Activated naive CD8-positive, alpha-beta T cell treated with anti-CD3 and anti-CD28 coated beads, Interleukin-2, amount 10 ng/mL, durations not matched to agents 7 days and 5 days (primary cell): ENCODE data around the gene MRPL34. TPM values are rescaled to one million over a fixed set of nuclear protein-coding genes. Genes with fewer than 3 reads are reported as not detected.

ENCODE experiments used
- ATAC-seq: fragments of 150-1000 bp; cut with Tn5 transposase; one replicate; pipeline ENCODE4 v1.10.0; 2021; ENCODE audit warnings: low read depth, moderate library complexity
- POLR2A ChIA-PET: fragments of 350-600 bp; sonication (Branson Sonifier 250); formaldehyde crosslinking; loops from one replicate; lab custom pipeline; 2021; ENCODE audit warnings: antibody characterized with exemption; lab: Charles Lee
- DNase-seq: peaks from one replicate; pipeline ENCODE4 v3.0.0; 2021
- H3K27ac Mint-ChIP-seq: one replicate; pipeline ENCODE4 v1.8.0; 2022; ENCODE audit warnings: mild to moderate bottlenecking, mixed read lengths
- H3K27me3 Mint-ChIP-seq: one replicate; pipeline ENCODE4 v1.8.0; 2022; ENCODE audit warnings: mild to moderate bottlenecking, moderate library complexity, mixed read lengths
- H3K36me3 Mint-ChIP-seq: one replicate; pipeline ENCODE4 v1.8.0; 2021; ENCODE audit warnings: mild to moderate bottlenecking, mixed read lengths
- H3K4me1 Mint-ChIP-seq: one replicate; pipeline ENCODE4 v1.8.0; 2021; ENCODE audit warnings: mixed read lengths
- H3K4me3 Mint-ChIP-seq: one replicate; pipeline ENCODE4 v1.8.0; 2022; ENCODE audit warnings: mild to moderate bottlenecking, moderate library complexity, mixed read lengths
- H3K9me3 Mint-ChIP-seq: one replicate; pipeline ENCODE4 v1.8.0; 2021; ENCODE audit warnings: mixed read lengths
- total RNA-seq, 2 experiments: library from RNA; stranded (reverse); gene quantifications; one replicate each; pipeline ENCODE4 v1.2.3, GENCODE V29; 2021

The MRPL34 gene
- total RNA-seq, 2 experiments from 2014 or later = 88.0 to 92.8 TPM

DNA sequence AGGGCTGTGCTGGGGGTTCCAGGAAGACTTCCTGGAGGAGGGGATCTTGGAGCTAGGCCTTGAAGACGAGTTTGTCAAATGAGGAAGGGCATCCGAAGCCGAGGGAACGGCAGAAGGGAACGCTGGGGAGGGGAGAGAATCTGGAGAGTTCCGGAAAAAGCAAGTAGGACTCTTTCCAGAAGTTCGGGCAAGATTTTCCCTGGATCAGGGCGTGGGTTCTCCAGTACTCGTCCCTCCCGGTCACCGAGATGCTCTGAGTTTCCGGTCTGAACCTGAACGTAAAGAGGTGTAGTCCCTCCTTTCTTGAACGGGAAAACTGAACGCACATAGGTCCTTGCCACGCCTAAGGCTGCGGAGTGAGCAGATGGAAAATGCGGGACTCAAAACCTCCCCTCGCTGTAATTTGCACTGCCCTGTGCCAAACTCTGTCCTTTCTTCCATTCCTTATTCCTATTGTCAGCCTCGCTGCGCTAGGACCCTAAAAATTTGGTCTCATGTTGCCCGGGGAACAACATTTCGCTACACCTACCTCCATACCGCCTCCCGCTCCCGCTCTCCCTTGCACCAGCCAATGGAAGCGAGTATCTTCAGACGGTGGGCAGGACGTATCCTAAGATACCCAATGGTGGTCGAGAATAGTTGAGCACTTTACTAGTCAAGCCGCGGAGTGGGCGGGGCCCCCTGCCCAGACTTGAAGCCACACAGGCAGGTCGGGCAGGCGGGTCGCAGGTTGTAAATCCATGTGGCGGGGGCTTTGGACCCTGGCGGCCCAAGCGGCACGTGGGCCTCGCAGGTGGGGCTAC is 31.4 kb downstream of the MRPL34 start, which contains the start of gene GTPBP3:
Gene GTPBP3 (plus strand): TSS at position 682 of the 803 bp plus-strand sequence. CDS start 59 bp downstream, at position 741.
- ATAC-seq = peak; percentile 85
- Mint-ChIP-seq H3K4me1 (peaks cover 24% of the 10 kb centered on the region), H3K4me3 (peak within 1 kb of the TSS; percentile 91), H3K36me3 (peaks cover 7% of the 10 kb centered on the region), H3K9me3 (no peaks in the 10 kb centered on the region), H3K27ac (peak within 1 kb of the TSS; percentile 96), H3K27me3 (no peaks in the 10 kb centered on the region)
- peak; percentile 95 for DNase-seq
- POLR2A ChIA-PET = interaction anchor here (0.6 to 1.6 kb wide), 7 partner anchors 9 to 174 kb away, joined by 3 to 6 read pairs (median 4); partner anchors contain the start of genes ABHD8, ANKLE1, DDA1 and MRPL34

GRCh38 chr19:17337675-17338432 is 32.2 kb downstream of the MRPL34 start:
- peak; percentile 67 for DNase-seq
- Mint-ChIP-seq H3K9me3 (no peaks in the 10 kb centered on the region), H3K4me1 (peaks cover 24% of the 10 kb centered on the region), H3K4me3 (peak overlapping the region; percentile 91), H3K36me3 (peaks cover 2% of the 10 kb centered on the region), H3K27ac (peak overlapping the region; percentile 96), H3K27me3 (no peaks in the 10 kb centered on the region)
- POLR2A ChIA-PET = interaction anchor here (0.6 to 1.6 kb wide), 5 partner anchors 10 to 173 kb away, joined by 3 to 6 read pairs (median 4); partner anchors contain the start of genes ANKLE1 and DDA1
- no peak for ATAC-seq

DNA sequence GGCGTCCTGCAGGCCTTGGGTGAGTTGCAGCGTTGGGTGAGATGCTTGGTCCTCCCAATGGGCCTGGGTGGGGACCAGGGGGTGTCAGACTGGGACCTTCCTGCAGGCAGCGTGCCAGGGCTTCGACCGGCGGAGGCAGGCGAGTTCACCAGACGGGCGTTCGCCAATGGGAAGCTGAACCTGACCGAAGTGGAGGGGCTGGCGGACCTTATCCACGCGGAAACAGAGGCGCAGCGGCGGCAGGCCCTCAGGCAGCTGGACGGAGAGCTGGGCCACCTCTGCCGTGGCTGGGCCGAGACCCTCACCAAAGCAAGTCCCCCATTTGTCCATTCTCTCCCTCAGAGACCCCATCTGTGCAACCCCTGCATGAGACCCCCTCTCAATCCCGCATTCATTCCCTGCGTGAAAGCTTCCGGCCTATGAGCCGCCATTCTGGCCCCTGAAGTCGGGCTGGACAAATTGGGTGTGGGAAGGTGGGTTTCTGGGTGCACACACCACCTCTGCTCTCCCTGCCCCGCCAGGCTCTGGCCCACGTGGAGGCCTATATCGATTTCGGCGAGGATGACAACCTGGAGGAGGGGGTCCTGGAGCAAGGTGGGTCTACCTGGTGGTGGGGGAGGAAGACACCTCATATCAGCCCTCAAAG is 32.9 kb downstream of the MRPL34 start:
- no peaks in the 10 kb centered on the region for H3K27me3 Mint-ChIP-seq
- peak overlapping the region; percentile 91 for H3K4me3 Mint-ChIP-seq
- peak overlapping the region; percentile 96 for H3K27ac Mint-ChIP-seq
- H3K4me1 Mint-ChIP-seq = peaks cover 22% of the 10 kb centered on the region
- POLR2A ChIA-PET = interaction anchor here (1.0 to 1.6 kb wide), 3 partner anchors 10 to 57 kb away, joined by 3 to 5 read pairs (median 3); partner anchors contain the start of genes ANKLE1 and DDA1
- ATAC-seq (no peak), DNase-seq (no peak)
- peaks cover 2% of the 10 kb centered on the region for H3K36me3 Mint-ChIP-seq
- H3K9me3 Mint-ChIP-seq = no peaks in the 10 kb centered on the region

GRCh38 chr19:17339088-17339741 is 33.5 kb downstream of the MRPL34 start:
- Mint-ChIP-seq H3K27me3 (no peaks in the 10 kb centered on the region), H3K4me3 (peak overlapping the region; percentile 91), H3K36me3 (no peaks in the 10 kb centered on the region), H3K27ac (no peak overlapping the region), H3K9me3 (no peaks in the 10 kb centered on the region), H3K4me1 (peaks cover 19% of the 10 kb centered on the region)
- DNase-seq (no peak), ATAC-seq (no peak)
- POLR2A ChIA-PET = interaction anchor here (1.6 kb wide), 1 partner anchor 57 kb away, joined by 3 read pairs; the partner anchor contains the start of gene ANKLE1

GRCh38 chr19:17340302-17340870 is 34.7 kb downstream of the MRPL34 start:
- H3K27me3 Mint-ChIP-seq = no peaks in the 10 kb centered on the region
- H3K36me3 Mint-ChIP-seq = no peaks in the 10 kb centered on the region
- DNase-seq (no peak), ATAC-seq (no peak)
- POLR2A ChIA-PET = no interaction called here
- H3K9me3 Mint-ChIP-seq = no peaks in the 10 kb centered on the region
- H3K4me1 Mint-ChIP-seq = peaks cover 13% of the 10 kb centered on the region
- no peak overlapping the region for H3K4me3 Mint-ChIP-seq
- H3K27ac Mint-ChIP-seq = no peak overlapping the region

DNA sequence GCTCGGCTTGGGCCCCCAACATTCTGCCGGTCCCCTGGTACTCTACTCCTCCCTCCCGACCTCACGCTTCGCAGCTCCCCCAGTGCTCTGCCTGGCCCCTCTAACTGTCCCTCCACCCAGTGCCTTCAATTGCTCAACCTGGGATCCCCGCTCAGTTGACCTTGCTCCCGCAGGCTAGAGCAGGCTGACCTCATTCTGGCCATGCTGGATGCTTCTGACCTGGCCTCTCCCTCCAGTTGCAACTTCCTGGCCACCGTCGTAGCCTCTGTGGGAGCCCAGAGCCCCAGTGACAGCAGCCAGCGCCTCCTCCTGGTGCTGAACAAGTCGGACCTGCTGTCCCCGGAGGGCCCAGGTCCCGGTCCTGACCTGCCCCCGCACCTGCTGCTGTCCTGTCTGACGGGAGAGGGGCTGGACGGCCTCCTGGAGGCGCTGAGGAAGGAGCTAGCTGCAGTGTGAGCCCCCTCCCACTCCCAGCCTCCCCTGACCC is 35.2 kb downstream of the MRPL34 start:
- ATAC-seq = no peak
- H3K4me3 Mint-ChIP-seq = no peak overlapping the region
- H3K27me3 Mint-ChIP-seq = no peaks in the 10 kb centered on the region
- H3K36me3 Mint-ChIP-seq = no peaks in the 10 kb centered on the region
- no peak overlapping the region for H3K27ac Mint-ChIP-seq
- POLR2A ChIA-PET = no interaction called here
- no peaks in the 10 kb centered on the region for H3K9me3 Mint-ChIP-seq
- no peak for DNase-seq
- H3K4me1 Mint-ChIP-seq = peaks cover 13% of the 10 kb centered on the region

DNA sequence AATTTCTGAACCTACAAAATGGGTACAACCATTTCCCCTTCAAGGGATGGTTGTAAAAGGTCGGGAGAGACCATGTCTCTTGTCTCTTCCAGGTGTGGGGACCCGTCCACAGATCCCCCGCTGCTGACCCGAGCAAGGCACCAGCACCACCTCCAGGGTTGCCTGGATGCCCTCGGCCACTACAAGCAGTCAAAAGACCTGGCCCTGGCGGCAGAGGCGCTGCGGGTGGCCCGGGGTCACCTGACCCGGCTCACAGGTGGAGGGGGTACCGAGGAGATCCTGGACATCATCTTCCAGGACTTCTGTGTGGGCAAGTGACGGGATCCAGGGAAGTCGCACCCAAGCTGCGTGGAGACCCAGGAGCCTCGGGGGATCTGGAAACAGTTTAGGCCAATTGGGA is 35.7 kb downstream of the MRPL34 start:
- Mint-ChIP-seq H3K27ac (no peak overlapping the region), H3K4me1 (peaks cover 16% of the 10 kb centered on the region), H3K4me3 (no peak overlapping the region), H3K9me3 (no peaks in the 10 kb centered on the region), H3K27me3 (no peaks in the 10 kb centered on the region), H3K36me3 (no peaks in the 10 kb centered on the region)
- ATAC-seq (no peak), DNase-seq (no peak)
- POLR2A ChIA-PET = no interaction called here

DNA sequence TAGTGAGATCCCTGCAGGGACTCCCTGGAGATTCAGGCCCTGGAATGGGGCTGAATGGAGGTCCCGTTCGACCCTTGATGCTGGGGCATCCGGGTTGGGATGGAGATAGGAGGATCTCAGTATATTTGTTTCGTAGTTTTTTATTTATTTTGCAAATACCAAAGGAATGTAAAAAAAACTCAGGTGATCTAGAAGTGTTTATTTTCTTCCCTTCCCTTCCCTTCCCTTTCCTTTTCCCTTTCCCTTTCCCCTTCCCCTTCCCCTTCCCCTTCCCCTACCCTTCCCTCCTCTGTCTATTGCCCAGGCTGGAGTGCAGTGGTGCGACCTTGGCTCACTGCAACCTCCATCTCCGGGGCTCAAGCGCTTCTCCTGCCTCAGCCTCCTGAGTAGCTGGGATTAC is 36.2 kb downstream of the MRPL34 start:
- DNase-seq = no peak
- POLR2A ChIA-PET = interaction anchor here (0.5 kb wide), 1 partner anchor 13 kb away, joined by 3 read pairs; no protein-coding TSS in a partner anchor
- H3K27ac Mint-ChIP-seq = no peak overlapping the region

GRCh38 chr19:17346109-17346671 is 40.5 kb downstream of the MRPL34 start:
- Mint-ChIP-seq H3K9me3 (no peaks in the 10 kb centered on the region), H3K4me3 (no peak overlapping the region), H3K4me1 (peaks cover 20% of the 10 kb centered on the region), H3K27me3 (peaks cover 27% of the 10 kb centered on the region), H3K27ac (peak overlapping the region; percentile 70), H3K36me3 (no peaks in the 10 kb centered on the region)
- DNase-seq = peak; percentile 88
- peak; percentile 95 for ATAC-seq
- POLR2A ChIA-PET = interaction anchor here (0.7 to 1.2 kb wide), 3 partner anchors 37 to 73 kb away, joined by 3 to 4 read pairs (median 4); no protein-coding TSS in a partner anchor

More for the DNA sequence above, 36.2 kb downstream of the MRPL34 start:
- no peaks in the 10 kb centered on the region for H3K36me3 Mint-ChIP-seq
- H3K4me3 Mint-ChIP-seq = no peak overlapping the region
- no peaks in the 10 kb centered on the region for H3K27me3 Mint-ChIP-seq
- H3K9me3 Mint-ChIP-seq = no peaks in the 10 kb centered on the region
- H3K4me1 Mint-ChIP-seq = peaks cover 16% of the 10 kb centered on the region
- ATAC-seq = no peak

GRCh38 chr19:17347361-17347760 is 41.7 kb downstream of the MRPL34 start:
- POLR2A ChIA-PET = interaction anchor here (1.2 kb wide), 1 partner anchor 35 kb away, joined by 4 read pairs; no protein-coding TSS in a partner anchor

GRCh38 chr19:17347877-17348276 is 42.2 kb downstream of the MRPL34 start:
- H3K9me3 Mint-ChIP-seq = no peaks in the 10 kb centered on the region
- POLR2A ChIA-PET = no interaction called here
- H3K27ac Mint-ChIP-seq = no peak overlapping the region
- no peak for ATAC-seq
- H3K36me3 Mint-ChIP-seq = no peaks in the 10 kb centered on the region
- H3K4me1 Mint-ChIP-seq = peaks cover 28% of the 10 kb centered on the region
- no peak overlapping the region for H3K4me3 Mint-ChIP-seq
- H3K27me3 Mint-ChIP-seq = peaks cover 32% of the 10 kb centered on the region
- no peak for DNase-seq

More at GRCh38 chr19:17347361-17347760, 41.7 kb downstream of the MRPL34 start:
- H3K4me3 Mint-ChIP-seq = no peak overlapping the region
- no peaks in the 10 kb centered on the region for H3K9me3 Mint-ChIP-seq
- no peaks in the 10 kb centered on the region for H3K36me3 Mint-ChIP-seq
- DNase-seq (no peak), ATAC-seq (no peak)
- no peak overlapping the region for H3K27ac Mint-ChIP-seq
- peaks cover 32% of the 10 kb centered on the region for H3K27me3 Mint-ChIP-seq
- H3K4me1 Mint-ChIP-seq = peaks cover 28% of the 10 kb centered on the region
